K562 (cell line): ENCODE data around the gene MICALL2. TPM values are rescaled to one million over a fixed set of nuclear protein-coding genes. Genes with fewer than 3 reads are reported as not detected.

ENCODE experiments used
- ATAC-seq: fragments of 200-7000 bp; cut with Tn5 transposase; 3 replicates; pipeline ENCODE4 v1.9.1; 2020; ENCODE audit warnings: moderate library complexity
- BruUV-seq: library from RNA; stranded (reverse); fragments of 400-500 nt; replicated peaks from 2 replicates; lab custom pipeline; 2021; lab: Mats Ljungman, UMichigan
- CTCF ChIA-PET: fragments of 300-600 bp; formaldehyde crosslinking; extraction: SDS; loops from one replicate; lab custom pipeline; 2021; ENCODE audit warnings: low intra/inter-chr PET ratio; lab: Yijun Ruan, JAX
- POLR2A ChIA-PET: fragments of 300-600, 350-650 bp; sonication (Branson Sonifier 250); formaldehyde crosslinking; extraction: SDS; loops from one replicate; lab custom pipeline; 2021; ENCODE audit warnings: antibody characterized with exemption, inconsistent platforms; lab: Yijun Ruan, JAX
- DNase-seq, 4 experiments: peaks; one replicate each; pipeline versions ENCODE4 v3.0.0 to v3.0.0-alpha.2; 2011 to 2018; ENCODE audit warnings: low spot score in 3 of 4, mixed read lengths in 3 of 4; ENCODE audit errors: extremely low read depth in 1 of 4
- FAIRE-seq: peaks from 2 replicates; lab custom pipeline; 2011; peaks lifted over from hg19 to GRCh38; lab: Jason Lieb, UNC
- H2AFZ ChIP-seq: 2 replicates; pipeline ENCODE4 v1.6.0; 2011; ENCODE audit warnings: low read depth, low read length, control low read depth, inconsistent platforms
- H3K27ac ChIP-seq: fragments of 200-600 bp; 3 replicates; pipeline ENCODE4 v1.8.0; 2011; ENCODE audit warnings: low read depth, mild to moderate bottlenecking, control low read depth, inconsistent platforms, low read length, moderate library complexity, mixed read lengths; ENCODE audit errors: extremely low read depth
- H3K27me3 ChIP-seq, 2 experiments: fragments of 300-600 bp in 1 of 2; 2 replicates in 1 of 2; 3 replicates in 1 of 2; pipeline versions ENCODE4 v1.6.0 to v1.8.0; 2011; ENCODE audit warnings: inconsistent platforms in 2 of 2, low read length in 2 of 2, mild to moderate bottlenecking in 1 of 2, mixed read lengths in 1 of 2, moderate library complexity in 1 of 2; ENCODE audit not compliant: control insufficient read depth in 2 of 2, insufficient read depth in 2 of 2
- H3K36me3 ChIP-seq: fragments of 300-600 bp; 3 replicates; pipeline ENCODE4 v1.8.0; 2011; ENCODE audit warnings: mild to moderate bottlenecking, low read length, inconsistent platforms; ENCODE audit not compliant: control insufficient read depth, insufficient read depth
- H3K4me1 ChIP-seq, 2 experiments: fragments of 200-600 bp in 1 of 2; replicated peaks in 1 of 2; 2 replicates in 1 of 2; 3 replicates in 1 of 2; pipeline versions ENCODE4 v1.5.1 to v1.8.0; 2011; ENCODE audit warnings: inconsistent platforms in 2 of 2, low read length in 2 of 2, mild to moderate bottlenecking in 1 of 2, mixed read lengths in 1 of 2, moderate library complexity in 1 of 2; ENCODE audit not compliant: control insufficient read depth in 2 of 2, insufficient read depth in 2 of 2
- H3K4me2 ChIP-seq: 2 replicates; pipeline ENCODE4 v1.6.1; 2011; ENCODE audit warnings: low read length, control low read depth, inconsistent platforms, mixed read lengths; ENCODE audit not compliant: insufficient read depth
- H3K4me3 ChIP-seq: fragments of 200-600 bp; sonication (generic), shearing (Covaris generic); 2 replicates; pipeline ENCODE4 v1.5.1; 2016; ENCODE audit warnings: control low read depth, inconsistent platforms
- H3K79me2 ChIP-seq: fragments of 200-600 bp; 3 replicates; pipeline ENCODE4 v1.8.0; 2011; ENCODE audit warnings: low read length, inconsistent platforms; ENCODE audit not compliant: control insufficient read depth, insufficient read depth
- H3K9ac ChIP-seq, 2 experiments: 2 replicates each; pipeline versions ENCODE4 v1.6.0 to v1.6.1; 2011; ENCODE audit warnings: low read depth in 2 of 2, low read length in 2 of 2, control low read depth in 1 of 2, inconsistent platforms in 1 of 2, mild to moderate bottlenecking in 1 of 2, mixed read lengths in 1 of 2; ENCODE audit not compliant: insufficient read depth in 1 of 2
- H3K9me1 ChIP-seq: one replicate; pipeline ENCODE4 v1.6.0; 2011; ENCODE audit warnings: inconsistent platforms, mild to moderate bottlenecking, low read length, moderate library complexity; ENCODE audit not compliant: control insufficient read depth, insufficient read depth
- H3K9me3 ChIP-seq: replicated peaks from 2 replicates; pipeline ENCODE4 v1.5.1; 2011; ENCODE audit warnings: low read depth, low read length, inconsistent platforms; ENCODE audit not compliant: control insufficient read depth, insufficient read depth
- H4K20me1 ChIP-seq: replicated peaks from 2 replicates; pipeline ENCODE4 v1.6.1; 2011; ENCODE audit warnings: low read length, inconsistent platforms, mixed read lengths; ENCODE audit not compliant: control insufficient read depth, insufficient read depth
- ETV1 ChIP-seq: fragments of 450-650 bp; conservative IDR thresholded peaks from 2 replicates; pipeline ENCODE4 v1.6.1; 2016; ENCODE audit warnings: missing genetic modification characterization, control low read depth, low read depth, missing compliant biosample characterization
- ZNF740 ChIP-seq, 3 experiments: fragments of 200-800 bp in 1 of 3; sonication (Bioruptor generic) in 1 of 3; sonication (generic) in 1 of 3; formaldehyde crosslinking in 1 of 3; IDR thresholded peaks; 2 replicates each; pipeline versions ENCODE4 v1.6.1 to v1.8.0; 2016 to 2022; ENCODE audit warnings: mild to moderate bottlenecking in 2 of 3, missing compliant biosample characterization in 2 of 3, missing genetic modification characterization in 2 of 3, missing genetic modification reagents in 1 of 3
- WGBS: fragments of 100-300 bp; shearing (Covaris generic); methylation state at CpG from one replicate; pipeline ENCODE4 v1.1.6; 2016; ENCODE audit warnings: low coverage, mixed read lengths; ENCODE audit not compliant: insufficient coverage; ENCODE audit errors: missing lambda C conversion rate; 5-methylcytosine and 5-hydroxymethylcytosine counted together
- in situ Hi-C: fragments of 300-500 bp; cut with MboI; formaldehyde crosslinking; loops from 4 replicates; pipeline ENCODE4 v1.15.0; 2018; ENCODE audit warnings: inconsistent platforms, mixed read lengths
- intact Hi-C: fragments of 100-400 bp; cut with micrococcal nuclease; formaldehyde crosslinking; loops from 2 replicates; pipeline ENCODE4 v1.14.2; 2022
- polyA plus RNA-seq, 8 experiments: library from polyadenylated mRNA; depleted of rRNA in 4 of 8; stranded (reverse) in 5 of 8; unstranded in 3 of 8; fragments of >200 nt; fragmentation: Nextera tagmentation in 2 of 8; fragmentation: Illumina TruSeq in 1 of 8; extraction: Ambion mirVana in 2 of 8; extraction: Trizol in 1 of 8; gene quantifications; 2 replicates each; pipeline versions ENCODE4 v1.2.1 to v1.2.3, GENCODE V29; 2011 to 2014; ENCODE audit warnings: inconsistent platforms in 1 of 8, missing spikeins in 1 of 8
- total RNA-seq, 7 experiments: library from RNA; depleted of rRNA in 6 of 7; stranded (reverse); fragments of >200 nt in 6 of 7; fragmentation: Illumina TruSeq in 2 of 7; extraction: Trizol in 2 of 7; gene quantifications; 2 replicates each; pipeline versions ENCODE4 v1.2.1 to v1.2.3, GENCODE V29; 2011 to 2021; ENCODE audit warnings: low replicate concordance in 1 of 7

The MICALL2 gene
- total and polyA plus RNA-seq, 9 of the 15 experiments (the other 6 are each of a cell fraction or from before 2014, with no cell fraction given): 1.8 to 103 (median 17.0) TPM

- ATAC-seq (no peak), FAIRE-seq (no peak), DNase-seq (no peak)
- no peaks in the 10 kb centered on the region for H3K9me3 ChIP-seq
- H3K27me3 ChIP-seq: no peaks in the 10 kb centered on the region
- H4K20me1 ChIP-seq: no peaks in the 10 kb centered on the region; the same call in 1 of the 2 replicates
- intact Hi-C loops: no loop called here
- H3K4me2 ChIP-seq: no peak overlapping the region
- H3K27ac ChIP-seq: no peak overlapping the region
- CTCF ChIA-PET: no interaction called here
- WGBS: 94% methylated on average over 14 of the region's 62 CpGs
- POLR2A ChIA-PET: interaction anchor here (0.6 to 1.5 kb wide), 3 partner anchors 9 to 453 kb away, joined by 3 to 5 read pairs (median 3); no protein-coding TSS in a partner anchor
- H2AFZ ChIP-seq: no peak overlapping the region
- TF ChIP-seq ZNF740 (CRISPR knock-in tag; IDR thresholded peaks at IDR 0.05) (no peak), ZNF740 (tag; IDR thresholded peaks at IDR 0.05) (0 out of 4 replicates have a peak, but pooled peaks of 1 of the 2 experiments have one; percentile 26), ETV1 (tag) (no peak)
- TF ChIP-seq, all 486 proteins: peak for 1
- H3K36me3 ChIP-seq: peaks cover 81% of the 10 kb centered on the region; the same call in 2 of the 3 replicates
- no peaks in the 10 kb centered on the region for H3K9me1 ChIP-seq
- H3K9ac ChIP-seq: no peak overlapping the region
- peaks cover 22% of the 10 kb centered on the region for H3K79me2 ChIP-seq
- in situ Hi-C loops: no loop called here
- H3K4me1 ChIP-seq: peaks cover 7 to 23% of the 10 kb centered on the region in 2 experiments; a peak in 3 of 5 replicates
- H3K4me3 ChIP-seq: no peak overlapping the region
- no TSS peak for BruUV-seq
These were observed 39.4 kb upstream of the MICALL2 start for GRCh38 chr7:1498370-1499305.
